ENCODE measurements around the gene RPUSD4. TPM values are rescaled to one million over a fixed set of nuclear protein-coding genes. Genes with fewer than 3 reads are reported as not detected.

The RPUSD4 gene
- total and polyA plus RNA-seq, 2 donors (not counting 1 experiment from before 2014, with no cell fraction given): 24.5 to 50.4 TPM

- H3K4me1 ChIP-seq (ENCODE audit: control insufficient read depth in 2 of 2, insufficient read depth in 2 of 2, low read length in 2 of 2): no peaks in the 10 kb centered on the region
- H3K27ac ChIP-seq (ENCODE audit: low read length in 2 of 2): no peak overlapping the region
- Mint-ChIP-seq H3K4me1 (no peaks in the 10 kb centered on the region), H3K27ac (no peak overlapping the region), H3K9me3 (ENCODE audit: insufficient read depth) (no peaks in the 10 kb centered on the region), H3K4me3 (no peak overlapping the region), H3K27me3 (peaks cover 16% of the 10 kb centered on the region)
- no peak for TF ChIP-seq EZH2 (IDR thresholded peaks at IDR 0.05; ENCODE audit: borderline replicate concordance, insufficient read depth, low read depth, low read length, poor library complexity, severe bottlenecking)
- TF ChIP-seq CTCF (IDR thresholded peaks at IDR 0.05): no peak
- no peak overlapping the region for H3K9ac ChIP-seq (ENCODE audit: low read length)
- H3K9me3 ChIP-seq (ENCODE audit: control extremely low read depth in 1 of 3, control insufficient read depth in 2 of 3, insufficient read depth in 1 of 3, low read length in 2 of 3): no peaks in the 10 kb centered on the region
- no peaks in the 10 kb centered on the region for H4K20me1 ChIP-seq (ENCODE audit: control insufficient read depth, insufficient read depth, low read length, poor library complexity, severe bottlenecking)
- no peaks in the 10 kb centered on the region for H3K27me3 ChIP-seq (replicated peaks in 1 of 4; ENCODE audit: control extremely low read depth in 1 of 4, control insufficient read depth in 3 of 4, insufficient read depth in 4 of 4, low read length in 3 of 4)
- no peak overlapping the region for H3K4me3 ChIP-seq (ENCODE audit: control extremely low read depth in 1 of 5, extremely low read depth in 1 of 5, insufficient read depth in 1 of 5, low read depth in 2 of 5, low read length in 4 of 5)
- no peak overlapping the region for H3K4me2 ChIP-seq (replicated peaks; ENCODE audit: low read depth, low read length, poor library complexity, severe bottlenecking)
- no peaks in the 10 kb centered on the region for H3K79me2 ChIP-seq (ENCODE audit: control insufficient read depth, insufficient read depth, low read length)
- CTCF ChIA-PET: no interaction called here
- intact Hi-C loops (cut with micrococcal nuclease): no loop called here
- DNase-seq (no peak), ATAC-seq (ENCODE audit: low read depth) (no peak)
- POLR2A ChIA-PET: no interaction called here
- WGBS (ENCODE audit: insufficient coverage): 29% methylated on average over 1 of the region's 2 CpGs
- H2AFZ ChIP-seq (ENCODE audit: insufficient read depth, low read depth, low read length, poor library complexity, severe bottlenecking): no peak overlapping the region
- no peaks in the 10 kb centered on the region for H3K36me3 ChIP-seq (replicated peaks in 1 of 2; ENCODE audit: control extremely low read depth in 1 of 2, control insufficient read depth in 1 of 2, extremely low read depth in 1 of 2, insufficient read depth in 2 of 2, low read length in 1 of 2)
Observed at GRCh38 chr11:126167488-126167887, 44.0 kb downstream of the RPUSD4 start.

GRCh38 chr11:126166413-126166812, 45.0 kb downstream of the RPUSD4 start:
- ChIA-PET CTCF (no interaction called here), POLR2A (no interaction called here)
- Histone ChIP-seq H3K36me3 (replicated peaks in 1 of 2; ENCODE audit: control extremely low read depth in 1 of 2, control insufficient read depth in 1 of 2, extremely low read depth in 1 of 2, insufficient read depth in 2 of 2, low read length in 1 of 2) (no peaks in the 10 kb centered on the region), H3K79me2 (ENCODE audit: control insufficient read depth, insufficient read depth, low read length) (no peaks in the 10 kb centered on the region), H3K27ac (ENCODE audit: low read length in 2 of 2) (no peak overlapping the region), H3K9ac (ENCODE audit: low read length) (no peak overlapping the region), H3K4me1 (ENCODE audit: control insufficient read depth in 2 of 2, insufficient read depth in 2 of 2, low read length in 2 of 2) (no peaks in the 10 kb centered on the region), H3K4me2 (replicated peaks; ENCODE audit: low read depth, low read length, poor library complexity, severe bottlenecking) (no peak overlapping the region), H4K20me1 (ENCODE audit: control insufficient read depth, insufficient read depth, low read length, poor library complexity, severe bottlenecking) (no peaks in the 10 kb centered on the region), H2AFZ (ENCODE audit: insufficient read depth, low read depth, low read length, poor library complexity, severe bottlenecking) (no peak overlapping the region), H3K4me3 (ENCODE audit: control extremely low read depth in 1 of 5, extremely low read depth in 1 of 5, insufficient read depth in 1 of 5, low read depth in 2 of 5, low read length in 4 of 5) (no peak overlapping the region), H3K9me3 (ENCODE audit: control extremely low read depth in 1 of 3, control insufficient read depth in 2 of 3, insufficient read depth in 1 of 3, low read length in 2 of 3) (no peaks in the 10 kb centered on the region), H3K27me3 (replicated peaks in 1 of 4; ENCODE audit: control extremely low read depth in 1 of 4, control insufficient read depth in 3 of 4, insufficient read depth in 4 of 4, low read length in 3 of 4) (no peaks in the 10 kb centered on the region)
- Mint-ChIP-seq H3K27ac (no peak overlapping the region), H3K9me3 (ENCODE audit: insufficient read depth) (no peaks in the 10 kb centered on the region), H3K4me3 (no peak overlapping the region), H3K4me1 (no peaks in the 10 kb centered on the region), H3K27me3 (peaks cover 12% of the 10 kb centered on the region)
- TF ChIP-seq CTCF (IDR thresholded peaks at IDR 0.05) (no peak), EZH2 (IDR thresholded peaks at IDR 0.05; ENCODE audit: borderline replicate concordance, insufficient read depth, low read depth, low read length, poor library complexity, severe bottlenecking) (no peak)
- intact Hi-C loops (cut with micrococcal nuclease): no loop called here
- 100% methylated on average over 2 of the region's 3 CpGs for WGBS (ENCODE audit: insufficient coverage)
- ATAC-seq (ENCODE audit: low read depth) (no peak), DNase-seq (no peak)

Data from B cell (primary cell).